Loucy (cell line): ENCODE measurements around the gene KCNK3.

Source experiments
- H2AFZ ChIP-seq: fragments of 200-600 bp; sonication (generic); 2 replicates; pipeline ENCODE4 v1.6.0; 2016; ENCODE audit warnings: antibody characterized with exemption, mild to moderate bottlenecking, low read length, moderate library complexity
- H3F3A ChIP-seq: fragments of 200-600 bp; 2 replicates; pipeline ENCODE4 v1.6.0; 2016; ENCODE audit warnings: antibody characterized with exemption, low read depth, mild to moderate bottlenecking
- H3K27me3 ChIP-seq: fragments of 200-600 bp; sonication (generic); 2 replicates; pipeline ENCODE4 v1.6.1; 2014; ENCODE audit warnings: low read length, mild to moderate bottlenecking; ENCODE audit not compliant: insufficient read depth, poor library complexity, severe bottlenecking
- H3K36me3 ChIP-seq: fragments of 200-600 bp; sonication (generic); 2 replicates; pipeline ENCODE4 v1.6.1; 2016; ENCODE audit warnings: low read length; ENCODE audit not compliant: insufficient read depth
- H3K4me1 ChIP-seq: fragments of 200-600 bp; sonication (generic); 2 replicates; pipeline ENCODE4 v1.5.1; 2014; ENCODE audit warnings: low read length, mild to moderate bottlenecking; ENCODE audit not compliant: insufficient read depth, poor library complexity, severe bottlenecking
- H3K4me2 ChIP-seq: fragments of 200-600 bp; sonication (generic); 2 replicates; pipeline ENCODE4 v1.6.0; 2014; ENCODE audit warnings: antibody characterized with exemption, low read length, low read depth, mild to moderate bottlenecking; ENCODE audit not compliant: poor library complexity, severe bottlenecking
- H3K4me3 ChIP-seq: fragments of 200-600 bp; sonication (generic); 2 replicates; pipeline ENCODE4 v1.5.1; 2014; ENCODE audit warnings: low read length, mild to moderate bottlenecking, mixed read lengths; ENCODE audit not compliant: poor library complexity, severe bottlenecking
- H3K79me2 ChIP-seq: fragments of 200-600 bp; sonication (generic); 2 replicates; pipeline ENCODE4 v1.6.1; 2014; ENCODE audit warnings: low read length; ENCODE audit not compliant: insufficient read depth
- H3K9ac ChIP-seq: fragments of 200-600 bp; sonication (generic); 2 replicates; pipeline ENCODE4 v1.6.0; 2014; ENCODE audit warnings: mild to moderate bottlenecking, low read depth, low read length, moderate library complexity; ENCODE audit not compliant: poor library complexity, severe bottlenecking
- H3K9me2 ChIP-seq: fragments of 200-600 bp; sonication (generic); replicated peaks from 2 replicates; pipeline ENCODE4 v1.6.1; 2016; ENCODE audit warnings: low read depth, low read length, mixed read lengths
- H3K9me3 ChIP-seq: fragments of 200-600 bp; sonication (generic); 2 replicates; pipeline ENCODE4 v1.6.1; 2014; ENCODE audit warnings: mild to moderate bottlenecking, antibody characterized with exemption, low read length, low read depth; ENCODE audit not compliant: insufficient read depth
- H4K20me1 ChIP-seq: fragments of 200-600 bp; sonication (generic); 2 replicates; pipeline ENCODE4 v1.6.0; 2014; ENCODE audit warnings: antibody characterized with exemption, low read length, mild to moderate bottlenecking; ENCODE audit not compliant: insufficient read depth, poor library complexity, severe bottlenecking
- CTCF ChIP-seq: fragments of 200-600 bp; sonication (generic); conservative IDR thresholded peaks from 2 replicates; pipeline ENCODE4 v1.5.1; 2014; ENCODE audit warnings: mild to moderate bottlenecking, antibody characterized with exemption, low read length
- EZH2phosphoT487 ChIP-seq: fragments of 200-600 bp; IDR thresholded peaks from 2 replicates; pipeline ENCODE4 v1.6.1; 2018; ENCODE audit warnings: antibody characterized with exemption, mild to moderate bottlenecking, moderate library complexity, borderline replicate concordance

Gene KCNK3

GRCh38 chr2:26704441-26704977, 12.0 kb downstream of the KCNK3 start:
- no peak overlapping the region for H3K4me2 ChIP-seq
- no peak overlapping the region for H3K9ac ChIP-seq

GRCh38 chr2:26705126-26705525, 12.6 kb downstream of the KCNK3 start:
- TF ChIP-seq EZH2phosphoT487 (no peak), CTCF (no peak)

More at GRCh38 chr2:26704441-26704977, 12.0 kb downstream of the KCNK3 start:
- H4K20me1 ChIP-seq = no peaks in the 10 kb centered on the region
- no peaks in the 10 kb centered on the region for H3K9me2 ChIP-seq
- TF ChIP-seq CTCF (no peak), EZH2phosphoT487 (no peak)
- H3K9me3 ChIP-seq = no peaks in the 10 kb centered on the region
- no peaks in the 10 kb centered on the region for H3K79me2 ChIP-seq
- H3K27me3 ChIP-seq = no peaks in the 10 kb centered on the region
- no peak overlapping the region for H2AFZ ChIP-seq
- no peaks in the 10 kb centered on the region for H3F3A ChIP-seq
- no peaks in the 10 kb centered on the region for H3K36me3 ChIP-seq
- no peak overlapping the region for H3K4me3 ChIP-seq
- peaks cover 6% of the 10 kb centered on the region for H3K4me1 ChIP-seq

GRCh38 chr2:26706093-26706492, 13.6 kb downstream of the KCNK3 start:
- Histone ChIP-seq H3K36me3 (no peaks in the 10 kb centered on the region), H3F3A (no peaks in the 10 kb centered on the region), H3K4me2 (no peak overlapping the region), H3K27me3 (no peaks in the 10 kb centered on the region), H3K9me2 (no peaks in the 10 kb centered on the region), H3K4me3 (no peak overlapping the region), H3K9me3 (no peaks in the 10 kb centered on the region), H2AFZ (no peak overlapping the region), H3K79me2 (no peaks in the 10 kb centered on the region), H3K9ac (no peak overlapping the region), H3K4me1 (peaks cover 6% of the 10 kb centered on the region), H4K20me1 (no peaks in the 10 kb centered on the region)
- TF ChIP-seq EZH2phosphoT487 (no peak), CTCF (no peak)

More at GRCh38 chr2:26705126-26705525, 12.6 kb downstream of the KCNK3 start:
- Histone ChIP-seq H3K9ac (no peak overlapping the region), H3K27me3 (no peaks in the 10 kb centered on the region), H3K4me1 (peaks cover 6% of the 10 kb centered on the region), H3K9me2 (no peaks in the 10 kb centered on the region), H2AFZ (no peak overlapping the region), H3K79me2 (no peaks in the 10 kb centered on the region), H3K36me3 (no peaks in the 10 kb centered on the region), H3F3A (no peaks in the 10 kb centered on the region), H3K9me3 (no peaks in the 10 kb centered on the region), H3K4me2 (no peak overlapping the region), H3K4me3 (no peak overlapping the region), H4K20me1 (no peaks in the 10 kb centered on the region)
